Stomach (tissue), 4 donors: ENCODE results near the gene TESK1.

ENCODE experiments used
- CTCF ChIP-seq, 7 experiments: fragments of 450-650 bp in 4 of 7; fragments of 200-600 bp in 3 of 7; sonication (generic) in 3 of 7; IDR thresholded peaks; one replicate each; pipeline ENCODE4 v1.5.1; 2016 to 2019; ENCODE audit warnings: antibody characterized with exemption in 7 of 7, control low read depth in 2 of 7, mild to moderate bottlenecking in 1 of 7
- EP300 ChIP-seq: sonication (generic); formaldehyde crosslinking; IDR thresholded peaks from one replicate; pipeline ENCODE4 v1.6.1; 2017; ENCODE audit warnings: antibody characterized with exemption
- POLR2A ChIP-seq, 4 donors: fragments of 450-650 bp; IDR thresholded peaks; one replicate each; pipeline ENCODE4 v1.6.1; 2016; ENCODE audit warnings: antibody characterized with exemption in 4 of 4, control low read depth in 2 of 4, mild to moderate bottlenecking in 1 of 4, moderate library complexity in 1 of 4
- POLR2AphosphoS5 ChIP-seq, 3 donors: sonication (generic); formaldehyde crosslinking; IDR thresholded peaks; one replicate each; pipeline ENCODE4 v1.6.1; 2016; ENCODE audit warnings: antibody characterized with exemption in 3 of 3

- TF ChIP-seq CTCF (IDR thresholded peaks at IDR 0.05): no peak
- TF ChIP-seq EP300: no peak
- TF ChIP-seq POLR2A (IDR thresholded peaks at IDR 0.05): no peak
- no peak for TF ChIP-seq POLR2AphosphoS5 (IDR thresholded peaks at IDR 0.05)
Measured at GRCh38 chr9:35562895-35563780, 41.9 kb upstream of the TESK1 start.
